Measurements from ENCODE around the gene UST. TPM values are rescaled to one million over a fixed set of nuclear protein-coding genes. Genes with fewer than 3 reads are reported as not detected.
A peak's percentile ranks its signal among the peaks of the same experiment; 100 is the strongest.

UST gene
- total RNA-seq, 2 experiments from 2014 or later = 0.29 to 0.50 TPM

DNA sequence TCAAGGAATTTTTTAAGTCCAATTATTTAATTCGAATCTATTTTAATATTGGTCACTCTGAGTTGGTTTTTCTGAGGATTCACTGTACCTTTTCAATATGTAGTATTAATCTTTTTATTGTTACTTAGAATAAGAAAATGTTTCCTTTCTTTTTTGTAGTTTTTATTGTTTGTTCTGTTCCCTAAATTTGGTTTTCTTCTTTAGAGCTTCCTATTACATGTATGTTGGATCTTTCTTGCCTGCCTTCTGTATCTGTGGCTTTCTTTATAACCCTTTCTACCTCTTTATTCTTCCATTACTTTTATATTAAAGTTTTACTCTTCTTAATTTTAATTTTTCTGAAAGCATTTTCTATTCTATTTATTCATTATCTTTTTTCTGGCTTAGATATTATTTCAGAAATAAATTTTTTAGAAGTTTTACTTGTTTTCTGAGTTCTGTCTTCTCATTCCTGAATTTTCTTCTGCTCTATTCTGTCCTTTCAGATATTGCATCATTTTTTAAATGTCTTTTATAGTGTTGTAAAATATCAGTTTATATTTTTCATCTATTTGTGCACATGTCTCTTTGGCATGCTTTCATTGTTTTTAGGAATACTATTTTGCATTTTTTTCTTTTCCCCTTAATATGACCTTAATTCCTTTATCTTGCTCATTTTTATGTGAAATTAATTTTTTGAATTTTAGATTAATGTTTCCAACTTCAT is 33.6 kb upstream of the UST start:
- no peak overlapping the region for H3K27ac Mint-ChIP-seq
- POLR2A ChIA-PET = no interaction called here
- no peak for DNase-seq
- no peaks in the 10 kb centered on the region for H3K4me1 Mint-ChIP-seq
- peaks cover 9% of the 10 kb centered on the region for H3K9me3 Mint-ChIP-seq
- H3K4me3 Mint-ChIP-seq = no peak overlapping the region
- H3K27me3 Mint-ChIP-seq = peaks cover 1% of the 10 kb centered on the region
- CTCF ChIA-PET = no interaction called here
- no peaks in the 10 kb centered on the region for H3K36me3 Mint-ChIP-seq (ENCODE audit: low read depth)

GRCh38 chr6:148713921-148714320 is 32.9 kb upstream of the UST start:
- Mint-ChIP-seq H3K4me1 (no peaks in the 10 kb centered on the region), H3K27ac (no peak overlapping the region), H3K9me3 (peaks cover 9% of the 10 kb centered on the region), H3K36me3 (ENCODE audit: low read depth) (no peaks in the 10 kb centered on the region), H3K4me3 (no peak overlapping the region), H3K27me3 (peaks cover 1% of the 10 kb centered on the region)
- ChIA-PET POLR2A (no interaction called here), CTCF (interaction anchor here (0.7 to 1.5 kb wide), 3 partner anchors 12 to 114 kb away, joined by 3 read pairs; no protein-coding TSS in a partner anchor)
- DNase-seq = no peak

DNA sequence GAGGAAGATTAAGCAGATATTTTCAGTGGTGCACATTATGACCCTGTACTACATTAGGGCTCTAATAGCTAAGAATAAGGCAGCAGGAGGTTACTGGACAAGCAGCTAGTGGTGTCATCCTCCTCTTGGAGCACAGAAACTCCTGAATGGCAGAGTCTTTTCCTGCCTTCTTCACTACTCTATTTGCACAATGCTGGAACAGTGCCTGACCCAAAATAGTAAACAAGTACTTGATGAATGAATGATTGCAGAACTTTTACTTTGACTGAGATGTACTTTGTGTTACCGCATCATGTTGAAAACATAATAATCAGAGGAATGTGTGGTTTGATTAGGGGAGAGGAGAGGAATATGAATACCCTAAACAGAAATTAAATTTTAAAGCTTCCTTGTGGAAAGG is 30.0 kb upstream of the UST start:
- CTCF ChIA-PET = no interaction called here
- peaks cover 9% of the 10 kb centered on the region for H3K9me3 Mint-ChIP-seq
- POLR2A ChIA-PET = no interaction called here
- DNase-seq = no peak
- H3K4me3 Mint-ChIP-seq = no peak overlapping the region
- no peak overlapping the region for H3K27ac Mint-ChIP-seq
- H3K36me3 Mint-ChIP-seq (ENCODE audit: low read depth) = no peaks in the 10 kb centered on the region
- H3K27me3 Mint-ChIP-seq = peaks cover 9% of the 10 kb centered on the region
- H3K4me1 Mint-ChIP-seq = no peaks in the 10 kb centered on the region

GRCh38 chr6:148720406-148720805 is 26.4 kb upstream of the UST start:
- H3K9me3 Mint-ChIP-seq = no peaks in the 10 kb centered on the region
- no peak overlapping the region for H3K27ac Mint-ChIP-seq
- ChIA-PET POLR2A (no interaction called here), CTCF (no interaction called here)
- no peaks in the 10 kb centered on the region for H3K4me1 Mint-ChIP-seq
- peaks cover 16% of the 10 kb centered on the region for H3K27me3 Mint-ChIP-seq
- DNase-seq = no peak
- H3K4me3 Mint-ChIP-seq = no peak overlapping the region
- H3K36me3 Mint-ChIP-seq (ENCODE audit: low read depth) = no peaks in the 10 kb centered on the region

DNA sequence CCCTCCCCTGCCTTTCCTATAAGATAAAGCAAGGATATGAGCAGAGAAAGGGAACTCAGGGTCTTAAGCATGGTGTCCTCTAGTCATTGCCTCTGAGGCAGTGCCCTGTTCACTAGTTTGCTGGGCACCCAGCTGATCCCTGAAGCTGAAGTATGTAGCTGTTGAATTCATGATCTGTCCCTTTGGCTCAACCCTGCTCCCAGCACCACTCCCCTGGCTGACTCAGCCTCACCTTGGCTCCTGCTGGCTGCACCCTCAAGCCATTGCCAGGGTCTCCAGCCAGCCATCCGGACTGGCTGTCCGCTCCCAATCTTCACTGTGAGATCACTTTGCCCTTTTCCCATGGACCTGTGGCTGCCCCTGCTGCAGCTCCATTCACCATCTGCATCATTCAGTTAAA is 25.9 kb upstream of the UST start:
- no peak for DNase-seq
- Mint-ChIP-seq H3K36me3 (ENCODE audit: low read depth) (no peaks in the 10 kb centered on the region), H3K4me1 (no peaks in the 10 kb centered on the region), H3K9me3 (no peaks in the 10 kb centered on the region), H3K4me3 (no peak overlapping the region), H3K27me3 (peaks cover 16% of the 10 kb centered on the region), H3K27ac (no peak overlapping the region)
- ChIA-PET POLR2A (no interaction called here), CTCF (no interaction called here)

- DNase-seq = no peak
- Mint-ChIP-seq H3K36me3 (ENCODE audit: low read depth) (no peaks in the 10 kb centered on the region), H3K27ac (no peak overlapping the region), H3K4me1 (no peaks in the 10 kb centered on the region), H3K4me3 (no peak overlapping the region), H3K9me3 (peaks cover 3% of the 10 kb centered on the region), H3K27me3 (peaks cover 20% of the 10 kb centered on the region)
- POLR2A ChIA-PET = no interaction called here
- CTCF ChIA-PET = no interaction called here
These were observed 23.3 kb upstream of the UST start for GRCh38 chr6:148723484-148723883.

DNA sequence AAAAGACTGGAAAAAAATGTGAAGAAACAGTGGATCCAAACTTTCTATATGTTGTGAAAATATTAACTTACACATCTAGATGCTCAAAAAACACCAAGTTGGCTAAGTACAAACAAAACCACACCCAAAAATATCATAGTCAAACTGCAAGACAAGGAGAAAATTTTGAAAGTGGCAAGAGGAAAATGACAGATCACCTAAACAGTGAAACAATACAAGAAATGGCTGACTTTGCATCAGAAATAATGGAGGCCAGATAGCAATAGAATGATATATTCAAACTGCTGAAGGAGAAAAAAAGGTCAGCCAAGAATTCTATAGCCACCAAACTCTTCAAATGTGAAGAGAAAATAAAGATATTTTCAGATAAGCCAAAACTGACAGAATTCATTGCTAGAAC is 22.4 kb upstream of the UST start:
- CTCF ChIA-PET = no interaction called here
- no peaks in the 10 kb centered on the region for H3K4me1 Mint-ChIP-seq
- no peak overlapping the region for H3K4me3 Mint-ChIP-seq
- no peaks in the 10 kb centered on the region for H3K36me3 Mint-ChIP-seq (ENCODE audit: low read depth)
- POLR2A ChIA-PET = no interaction called here
- no peak overlapping the region for H3K27ac Mint-ChIP-seq
- no peak for DNase-seq
- peaks cover 3% of the 10 kb centered on the region for H3K9me3 Mint-ChIP-seq
- H3K27me3 Mint-ChIP-seq = peaks cover 20% of the 10 kb centered on the region

- Mint-ChIP-seq H3K9me3 (peaks cover 3% of the 10 kb centered on the region), H3K36me3 (ENCODE audit: low read depth) (no peaks in the 10 kb centered on the region), H3K4me1 (no peaks in the 10 kb centered on the region), H3K27ac (no peak overlapping the region), H3K27me3 (peaks cover 13% of the 10 kb centered on the region), H3K4me3 (no peak overlapping the region)
- DNase-seq = no peak
- ChIA-PET CTCF (no interaction called here), POLR2A (no interaction called here)
These were observed 19.7 kb upstream of the UST start for GRCh38 chr6:148727104-148727503.

GRCh38 chr6:148735989-148736388 is 10.8 kb upstream of the UST start:
- H3K4me1 Mint-ChIP-seq = no peaks in the 10 kb centered on the region
- no peak overlapping the region for H3K4me3 Mint-ChIP-seq
- CTCF ChIA-PET = interaction anchor here (1.4 kb wide), 1 partner anchor 21 kb away, joined by 3 read pairs; no protein-coding TSS in a partner anchor
- POLR2A ChIA-PET = no interaction called here
- H3K27me3 Mint-ChIP-seq = peaks cover 13% of the 10 kb centered on the region
- no peaks in the 10 kb centered on the region for H3K9me3 Mint-ChIP-seq
- no peak overlapping the region for H3K27ac Mint-ChIP-seq
- DNase-seq = no peak
- no peaks in the 10 kb centered on the region for H3K36me3 Mint-ChIP-seq (ENCODE audit: low read depth)

- peaks cover 19% of the 10 kb centered on the region for H3K27me3 Mint-ChIP-seq
- H3K36me3 Mint-ChIP-seq (ENCODE audit: low read depth) = no peaks in the 10 kb centered on the region
- no peaks in the 10 kb centered on the region for H3K9me3 Mint-ChIP-seq
- H3K4me3 Mint-ChIP-seq = no peak overlapping the region
- CTCF ChIA-PET = interaction anchor here (1.4 kb wide), 1 partner anchor 22 kb away, joined by 3 read pairs; no protein-coding TSS in a partner anchor
- no peak overlapping the region for H3K27ac Mint-ChIP-seq
- H3K4me1 Mint-ChIP-seq = no peaks in the 10 kb centered on the region
- POLR2A ChIA-PET = no interaction called here
- no peak for DNase-seq
These were observed 9.9 kb upstream of the UST start for GRCh38 chr6:148736774-148737412.

- Mint-ChIP-seq H3K27me3 (peaks cover 27% of the 10 kb centered on the region), H3K27ac (no peak overlapping the region), H3K36me3 (ENCODE audit: low read depth) (no peaks in the 10 kb centered on the region), H3K4me3 (no peak overlapping the region), H3K4me1 (no peaks in the 10 kb centered on the region), H3K9me3 (no peaks in the 10 kb centered on the region)
- ChIA-PET CTCF (no interaction called here), POLR2A (no interaction called here)
- no peak for DNase-seq
These were observed 9.0 kb upstream of the UST start for GRCh38 chr6:148737806-148738205.

DNA sequence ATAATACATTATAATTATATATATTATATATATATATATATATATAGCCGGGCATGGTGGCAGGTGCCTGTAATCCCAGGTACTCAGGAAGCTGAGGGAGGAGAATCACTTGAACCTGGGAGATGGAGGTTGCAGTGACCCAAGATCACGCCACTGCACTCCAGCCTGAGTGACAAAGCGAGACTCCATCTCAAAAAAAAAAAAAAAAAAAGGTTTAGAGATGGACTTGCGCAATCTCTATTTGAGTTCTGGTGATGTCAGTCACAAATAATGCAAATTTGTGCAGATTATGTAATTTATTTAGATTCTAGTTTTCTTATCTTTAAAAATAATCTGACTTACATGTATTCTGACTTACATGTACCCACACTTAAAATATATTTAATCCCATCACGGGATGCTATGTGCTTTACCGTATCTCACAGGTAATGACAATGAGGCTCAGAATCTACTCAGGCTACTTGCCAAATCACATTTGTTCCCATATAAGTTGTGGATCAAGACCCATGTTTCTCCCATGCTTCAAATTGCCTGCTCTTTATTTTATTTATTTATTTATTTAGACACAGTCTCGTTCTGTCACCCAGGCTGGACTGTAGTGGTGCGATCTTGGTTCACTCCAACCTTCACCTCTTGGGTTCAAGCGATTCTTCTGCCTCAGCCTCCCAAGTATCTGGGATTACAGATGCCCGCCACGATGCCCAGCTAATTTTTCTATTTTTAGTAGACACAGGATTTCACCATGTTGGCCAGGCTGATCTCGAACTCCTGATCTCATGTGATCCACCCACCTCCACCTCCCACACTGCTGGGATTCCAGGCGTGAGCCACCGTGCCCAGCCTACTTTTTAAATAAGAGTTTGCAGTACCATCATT is 7.6 kb upstream of the UST start:
- Mint-ChIP-seq H3K4me1 (no peaks in the 10 kb centered on the region), H3K27me3 (peaks cover 36% of the 10 kb centered on the region), H3K4me3 (no peak overlapping the region), H3K9me3 (no peaks in the 10 kb centered on the region), H3K36me3 (ENCODE audit: low read depth) (no peaks in the 10 kb centered on the region), H3K27ac (no peak overlapping the region)
- ChIA-PET CTCF (interaction anchor here (0.9 kb wide), 1 partner anchor 24 kb away, joined by 3 read pairs; no protein-coding TSS in a partner anchor), POLR2A (no interaction called here)
- DNase-seq = no peak

GRCh38 chr6:148739822-148740128 is 7.1 kb upstream of the UST start:
- H3K27me3 Mint-ChIP-seq = peaks cover 38% of the 10 kb centered on the region
- H3K27ac Mint-ChIP-seq = no peak overlapping the region
- no peaks in the 10 kb centered on the region for H3K4me1 Mint-ChIP-seq
- H3K4me3 Mint-ChIP-seq = no peak overlapping the region
- CTCF ChIA-PET = interaction anchor here (0.9 kb wide), 1 partner anchor 24 kb away, joined by 3 read pairs; no protein-coding TSS in a partner anchor
- DNase-seq = peak; percentile 27
- POLR2A ChIA-PET = no interaction called here
- H3K9me3 Mint-ChIP-seq = no peaks in the 10 kb centered on the region
- H3K36me3 Mint-ChIP-seq (ENCODE audit: low read depth) = no peaks in the 10 kb centered on the region
